Fibroblast of lung (primary cell): ENCODE measurements around the gene SLC25A36.

Experiments used
- EZH2 ChIP-seq: IDR thresholded peaks from 2 replicates; pipeline ENCODE4 v1.5.1; 2012; ENCODE audit warnings: low read length, control low read depth, mild to moderate bottlenecking; ENCODE audit errors: missing control alignments
- TF ChIP-seq, protein P1 (sequence below), 2 donors: IDR thresholded peaks in 1 of 2; conservative IDR thresholded peaks in 1 of 2; 1 replicate in 1 of 2; 2 replicates in 1 of 2; pipeline ENCODE4 v1.5.1; 2011 to 2012; ENCODE audit warnings: low read length in 2 of 2, control low read depth in 1 of 2, inconsistent platforms in 1 of 2, low read depth in 1 of 2, mild to moderate bottlenecking in 1 of 2

DNA sequence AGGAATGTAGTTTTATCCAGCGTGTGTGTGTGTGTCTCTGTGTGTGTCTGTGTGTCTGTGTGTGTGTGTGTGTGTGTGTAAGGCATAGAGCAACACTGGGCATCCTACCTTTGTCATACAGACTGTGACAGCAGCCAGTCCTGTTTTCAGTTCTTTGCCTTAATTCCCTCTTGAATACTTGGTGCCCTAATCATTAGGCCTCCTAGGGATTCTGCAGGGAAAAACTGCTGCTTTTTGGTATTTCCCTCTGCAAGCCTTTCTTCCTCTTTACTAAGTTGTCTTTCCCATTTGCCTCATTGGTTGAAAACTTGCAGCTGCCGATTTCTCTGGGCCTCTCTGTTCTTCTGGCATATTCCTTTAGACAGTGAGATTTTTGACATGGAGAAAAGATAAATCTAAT is 9.2 kb downstream of the SLC25A36 start:
- TF ChIP-seq, protein P1, sequence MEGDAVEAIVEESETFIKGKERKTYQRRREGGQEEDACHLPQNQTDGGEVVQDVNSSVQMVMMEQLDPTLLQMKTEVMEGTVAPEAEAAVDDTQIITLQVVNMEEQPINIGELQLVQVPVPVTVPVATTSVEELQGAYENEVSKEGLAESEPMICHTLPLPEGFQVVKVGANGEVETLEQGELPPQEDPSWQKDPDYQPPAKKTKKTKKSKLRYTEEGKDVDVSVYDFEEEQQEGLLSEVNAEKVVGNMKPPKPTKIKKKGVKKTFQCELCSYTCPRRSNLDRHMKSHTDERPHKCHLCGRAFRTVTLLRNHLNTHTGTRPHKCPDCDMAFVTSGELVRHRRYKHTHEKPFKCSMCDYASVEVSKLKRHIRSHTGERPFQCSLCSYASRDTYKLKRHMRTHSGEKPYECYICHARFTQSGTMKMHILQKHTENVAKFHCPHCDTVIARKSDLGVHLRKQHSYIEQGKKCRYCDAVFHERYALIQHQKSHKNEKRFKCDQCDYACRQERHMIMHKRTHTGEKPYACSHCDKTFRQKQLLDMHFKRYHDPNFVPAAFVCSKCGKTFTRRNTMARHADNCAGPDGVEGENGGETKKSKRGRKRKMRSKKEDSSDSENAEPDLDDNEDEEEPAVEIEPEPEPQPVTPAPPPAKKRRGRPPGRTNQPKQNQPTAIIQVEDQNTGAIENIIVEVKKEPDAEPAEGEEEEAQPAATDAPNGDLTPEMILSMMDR (conservative IDR thresholded peaks at IDR 0.05 in 1 of 2, IDR thresholded peaks at IDR 0.05 in 1 of 2; ENCODE audit: low read depth in 1 of 2, low read length in 2 of 2): no peak
- TF ChIP-seq EZH2: no peak
